Stimulated activated CD4-positive, alpha-beta T cell treated with anti-CD3 and anti-CD28 coated beads, TNF-alpha, amount 100 ng/mL, for 4 hours (primary cell): ENCODE data around the gene KRT73.

Experiments
- DNase-seq, 3 experiments: peaks; one replicate each; pipeline ENCODE4 v3.0.0-alpha.2; 2020; ENCODE audit warnings: low read depth in 3 of 3

The KRT73 gene

DNA sequence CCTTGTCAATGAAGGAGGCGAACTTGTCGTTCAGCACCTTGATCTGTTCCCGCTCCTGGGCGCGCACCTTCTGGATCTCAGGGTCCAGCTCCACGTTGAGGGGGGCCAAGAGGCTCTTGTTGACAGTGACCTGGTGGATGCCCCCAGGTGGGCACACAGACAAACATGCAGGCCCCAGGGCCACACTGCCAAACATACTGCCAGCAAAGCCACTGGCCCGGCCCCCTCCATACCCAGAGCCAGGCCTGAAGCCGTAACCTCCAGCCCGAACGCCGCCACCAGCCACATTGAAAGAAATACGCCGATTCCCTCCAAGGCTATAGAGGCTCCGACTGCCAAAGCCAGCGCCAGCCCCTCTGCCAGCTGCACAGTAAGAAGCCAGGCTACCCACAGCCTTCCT lies 45.1 kb downstream of the KRT73 start:
- no peak for DNase-seq

DNA sequence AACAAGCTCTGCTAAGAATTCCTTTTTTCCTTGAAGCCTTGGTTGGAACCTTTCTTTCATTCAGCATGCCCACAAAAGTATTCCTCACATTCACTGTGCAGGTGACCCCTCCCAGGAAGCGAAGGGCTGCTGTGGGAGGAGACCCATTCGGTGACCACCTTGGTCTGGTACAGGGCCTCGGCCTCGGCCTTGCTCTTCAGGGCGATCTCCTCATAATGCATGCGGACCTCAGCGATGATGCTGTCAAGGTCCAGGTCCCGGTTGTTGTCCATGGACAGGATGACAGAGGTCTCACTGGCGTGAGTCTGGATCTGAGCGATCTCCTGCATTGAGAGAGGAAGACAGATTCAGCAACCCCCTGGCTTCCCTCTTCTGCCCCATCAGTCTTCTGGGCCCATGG lies 47.8 kb downstream of the KRT73 start:
- no peak for DNase-seq

DNA sequence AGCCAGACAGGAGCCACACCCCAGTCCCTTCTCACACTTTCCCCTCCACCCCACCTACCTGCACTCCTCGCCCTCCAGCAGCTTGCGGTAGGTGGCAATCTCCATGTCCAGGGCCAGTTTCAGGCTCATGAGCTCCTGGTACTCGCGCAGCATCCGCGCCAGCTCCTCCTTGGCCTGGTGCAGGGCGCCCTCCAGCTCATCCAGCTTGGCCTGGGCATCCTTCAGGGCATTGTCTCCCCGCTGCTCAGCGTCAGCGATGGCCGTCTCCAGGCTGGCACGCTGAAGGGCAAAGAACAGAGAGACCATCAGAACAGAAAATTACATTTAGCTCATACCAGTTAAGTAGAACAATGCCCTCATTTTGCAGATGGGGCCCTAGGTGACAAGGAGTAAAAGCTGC lies 50.2 kb downstream of the KRT73 start:
- no peak for DNase-seq

DNA sequence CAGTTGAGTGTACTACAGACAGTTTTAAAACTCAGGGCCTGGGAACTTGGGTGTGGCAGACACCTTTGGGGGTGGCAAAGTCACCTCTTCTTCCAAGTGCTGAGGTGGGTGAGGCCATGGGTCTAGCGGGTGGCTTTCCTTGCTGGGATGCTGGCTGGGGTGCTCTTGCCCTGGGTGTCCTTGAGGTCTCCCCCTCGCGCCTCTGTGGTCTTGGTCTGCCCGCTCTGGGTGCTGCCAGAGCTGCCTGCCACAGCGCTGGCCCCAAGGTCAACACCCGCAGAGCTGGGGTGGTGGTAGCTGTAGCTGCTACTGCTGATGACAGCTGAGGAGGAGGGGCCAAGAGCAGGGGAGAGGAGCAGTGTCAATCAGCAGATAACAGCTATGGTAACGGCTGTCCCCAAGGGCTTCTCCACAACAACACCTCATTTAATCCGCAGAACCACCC lies 51.5 kb downstream of the KRT73 start:
- no peak for DNase-seq

DNA sequence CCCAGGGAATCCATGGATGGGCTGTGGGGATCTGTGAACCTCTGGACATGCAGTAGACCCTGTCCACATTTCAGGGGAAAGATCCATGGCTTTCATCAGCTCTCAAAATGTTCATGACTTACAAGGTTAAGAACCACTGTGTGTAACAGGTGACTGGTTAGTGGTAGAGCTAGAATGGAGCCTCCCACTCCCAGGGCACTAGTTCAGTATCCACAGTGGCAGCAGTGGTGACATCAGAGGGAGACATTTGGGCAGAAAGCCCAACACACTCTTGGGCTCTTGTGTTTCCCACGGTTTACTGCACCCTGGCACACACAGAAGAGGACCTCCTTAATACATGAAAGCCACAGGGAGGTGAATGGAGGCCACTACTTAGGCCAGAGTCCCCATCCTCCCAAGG lies 53.8 kb downstream of the KRT73 start:
- DNase-seq = no peak

DNA sequence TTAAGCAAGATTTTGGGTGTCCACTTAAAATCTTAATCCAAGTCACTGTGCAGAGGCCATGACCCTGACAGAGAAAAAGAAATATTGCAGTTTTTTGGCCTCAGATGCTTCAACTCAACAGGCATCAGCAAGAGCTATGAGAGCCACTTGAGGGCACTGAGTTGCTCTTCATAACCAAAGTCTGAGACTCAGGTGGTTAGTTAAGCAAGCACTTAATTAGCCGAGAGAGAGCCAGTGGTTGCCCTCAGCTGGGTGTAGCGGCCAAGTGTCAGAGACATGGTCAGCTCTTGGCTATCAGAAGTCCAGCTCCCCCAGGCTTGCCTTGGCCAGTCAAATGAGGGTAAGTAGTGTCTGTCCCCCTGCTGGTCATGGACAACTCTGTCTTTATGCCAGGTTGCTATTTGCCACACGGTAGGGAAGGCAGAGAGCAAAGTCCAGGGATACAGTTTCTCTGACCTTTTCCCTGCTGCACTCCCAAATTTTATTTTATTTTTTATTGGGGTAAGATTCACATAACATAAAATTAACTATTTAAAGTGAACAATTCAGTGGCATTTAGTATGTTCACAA lies 56.4 kb downstream of the KRT73 start:
- no peak for DNase-seq

DNA sequence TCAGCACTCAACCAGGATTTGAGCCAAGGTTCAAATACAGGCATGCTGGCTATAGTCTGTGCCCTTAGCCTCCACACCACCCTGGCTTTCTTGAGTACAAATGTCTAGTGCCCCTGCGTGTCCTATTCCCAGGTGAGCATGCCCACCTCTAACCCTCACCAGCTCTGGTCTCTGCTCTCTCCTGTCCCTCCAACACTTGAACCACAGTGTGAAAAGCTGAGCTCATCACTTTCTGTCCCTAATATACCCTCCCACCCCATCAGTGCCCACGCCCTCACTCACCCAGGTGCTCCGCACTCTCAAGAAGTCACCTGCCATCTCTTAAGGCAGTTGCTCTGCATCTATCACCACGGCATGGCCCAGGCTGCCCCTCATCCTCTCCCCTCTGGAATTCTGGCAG lies 58.4 kb downstream of the KRT73 start:
- DNase-seq = no peak

DNA sequence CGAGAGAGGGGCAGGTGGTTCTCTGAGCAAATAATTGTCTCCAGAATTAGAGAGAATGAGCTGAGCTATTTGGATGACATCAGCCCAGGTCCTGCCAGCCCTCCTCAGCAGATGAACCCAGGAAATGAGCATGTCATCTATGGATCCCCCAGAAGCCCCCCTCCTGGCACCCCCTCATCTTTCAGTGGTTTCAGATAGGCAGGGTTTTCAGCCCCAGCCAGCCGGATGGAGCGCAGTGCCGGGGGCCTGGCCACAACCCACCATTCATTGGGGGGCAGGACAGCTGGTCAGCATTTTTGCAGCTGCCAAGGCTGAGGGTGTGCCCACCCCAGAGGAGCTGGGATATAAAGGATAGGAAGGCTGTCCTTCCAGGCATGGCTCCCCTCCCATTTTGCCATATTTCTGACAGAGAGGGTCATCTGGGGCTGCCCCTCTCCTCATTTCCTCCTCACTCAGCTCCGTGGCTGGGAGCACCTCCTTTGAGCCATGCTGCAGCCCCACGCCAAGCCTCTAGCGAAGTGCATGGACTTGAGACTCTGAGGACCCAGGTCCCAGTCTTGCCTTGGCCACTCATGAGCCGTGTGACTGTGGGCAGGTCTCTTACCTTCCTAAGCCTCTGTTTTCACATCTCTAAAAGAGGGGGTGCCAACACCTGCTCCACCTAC lies 59.4 kb downstream of the KRT73 start:
- no peak for DNase-seq
